Caco-2 (cell line): ENCODE measurements around the gene KCMF1. TPM values are rescaled to one million over a fixed set of nuclear protein-coding genes. Genes with fewer than 3 reads are reported as not detected.

Experiments used
- BruUV-seq: library from RNA; stranded (reverse); fragments of 400-500 nt; replicated peaks from 2 replicates; lab custom pipeline; 2021; lab: Mats Ljungman, UMichigan
- CTCF ChIA-PET: fragments of 300-600 bp; sonication (Branson Sonifier 250); formaldehyde crosslinking; loops from one replicate; lab custom pipeline; 2022; ENCODE audit warnings: antibody characterized with exemption; lab: Charles Lee
- POLR2A ChIA-PET: fragments of 300-600 bp; sonication (Branson Sonifier 250); formaldehyde crosslinking; loops from one replicate; lab custom pipeline; 2022; ENCODE audit warnings: antibody characterized with exemption; lab: Charles Lee
- DNase-seq, 2 experiments: peaks; one replicate each; pipeline versions ENCODE4 v3.0.0 to v3.0.0-alpha.2; 2020 to 2022
- H3K27me3 ChIP-seq: replicated peaks from 2 replicates; pipeline ENCODE4 v1.6.0; 2011; ENCODE audit warnings: low read length; ENCODE audit not compliant: control insufficient read depth, insufficient read depth
- H3K36me3 ChIP-seq: 2 replicates; pipeline ENCODE4 v1.5.1; 2011; ENCODE audit warnings: low read length; ENCODE audit not compliant: control insufficient read depth, insufficient read depth
- H3K4me1 ChIP-seq: fragments of 250-450 bp; sonication (Bioruptor Pico); 2 replicates; pipeline ENCODE4 v1.5.1; 2020; ENCODE audit warnings: mild to moderate bottlenecking
- H3K4me3 ChIP-seq: 2 replicates; pipeline ENCODE4 v1.5.1; 2011; ENCODE audit warnings: low read depth, mild to moderate bottlenecking, control low read depth, low read length
- H3K9me3 ChIP-seq: fragments of 250-450 bp; sonication (Bioruptor Pico); 2 replicates; pipeline ENCODE4 v1.5.1; 2020; ENCODE audit warnings: mild to moderate bottlenecking, moderate library complexity
- H3K27ac Mint-ChIP-seq: one replicate; pipeline ENCODE4 v1.8.0; 2022; ENCODE audit warnings: mixed read lengths; ENCODE audit not compliant: unreplicated experiment
- H3K27me3 Mint-ChIP-seq: one replicate; pipeline ENCODE4 v1.8.0; 2022; ENCODE audit warnings: mixed read lengths; ENCODE audit not compliant: insufficient read depth, unreplicated experiment
- H3K36me3 Mint-ChIP-seq: one replicate; pipeline ENCODE4 v1.8.0; 2022; ENCODE audit warnings: mild to moderate bottlenecking, mixed read lengths; ENCODE audit not compliant: insufficient read depth, unreplicated experiment
- H3K4me1 Mint-ChIP-seq: one replicate; pipeline ENCODE4 v1.8.0; 2022; ENCODE audit warnings: low read depth, mixed read lengths; ENCODE audit not compliant: unreplicated experiment
- H3K4me3 Mint-ChIP-seq: one replicate; pipeline ENCODE4 v1.8.0; 2022; ENCODE audit warnings: mild to moderate bottlenecking, moderate library complexity, mixed read lengths; ENCODE audit not compliant: unreplicated experiment
- H3K9me3 Mint-ChIP-seq: one replicate; pipeline ENCODE4 v1.8.0; 2022; ENCODE audit warnings: mixed read lengths; ENCODE audit not compliant: unreplicated experiment
- CTCF ChIP-seq, 2 experiments: fragments of 200-600 bp in 1 of 2; IDR thresholded peaks; 1 replicate in 1 of 2; 2 replicates in 1 of 2; pipeline versions ENCODE4 v1.5.1 to v1.8.0; 2011 to 2022; ENCODE audit warnings: antibody characterized with exemption in 1 of 2, control low read depth in 1 of 2, inconsistent platforms in 1 of 2, low read depth in 1 of 2, low read length in 1 of 2, mild to moderate bottlenecking in 1 of 2, moderate library complexity in 1 of 2; ENCODE audit not compliant: insufficient read depth in 1 of 2, severe bottlenecking in 1 of 2, unreplicated experiment in 1 of 2
- intact Hi-C: fragments of 100-400 bp; cut with micrococcal nuclease; formaldehyde crosslinking; loops from one replicate; pipeline ENCODE4 v1.10.0; 2022; ENCODE audit not compliant: unreplicated experiment
- total RNA-seq: library from RNA; stranded (reverse); gene quantifications from 2 replicates; pipeline ENCODE4 v1.2.3, GENCODE V29; 2022

KCMF1 gene
- total RNA-seq, 1 experiment from 2014 or later = 81.5 TPM

- Histone ChIP-seq H3K4me1 (no peaks in the 10 kb centered on the region), H3K36me3 (no peaks in the 10 kb centered on the region), H3K9me3 (no peaks in the 10 kb centered on the region), H3K4me3 (no peak overlapping the region), H3K27me3 (no peaks in the 10 kb centered on the region)
- no peaks in the 10 kb centered on the region for H3K4me1 Mint-ChIP-seq
- TF ChIP-seq CTCF (IDR thresholded peaks at IDR 0.05; ENCODE audit: insufficient read depth in 1 of 2, low read depth in 1 of 2, low read length in 1 of 2, severe bottlenecking in 1 of 2, unreplicated experiment in 1 of 2) = no peak
- CTCF ChIA-PET = no interaction called here
- BruUV-seq = no TSS peak
- H3K27me3 Mint-ChIP-seq = no peaks in the 10 kb centered on the region
- POLR2A ChIA-PET = no interaction called here
- H3K4me3 Mint-ChIP-seq = no peak overlapping the region
- peaks cover 11% of the 10 kb centered on the region for H3K36me3 Mint-ChIP-seq
- H3K27ac Mint-ChIP-seq = no peak overlapping the region
- intact Hi-C loops = no loop called here
- DNase-seq = no peak
- H3K9me3 Mint-ChIP-seq = no peaks in the 10 kb centered on the region
These were observed 30.6 kb downstream of the KCMF1 start for GRCh38 chr2:85001595-85001994.

- no peak overlapping the region for H3K4me3 Mint-ChIP-seq
- no peaks in the 10 kb centered on the region for H3K4me1 ChIP-seq
- H3K4me3 ChIP-seq = no peak overlapping the region
- H3K36me3 Mint-ChIP-seq = peaks cover 18% of the 10 kb centered on the region
- no peak for TF ChIP-seq CTCF (IDR thresholded peaks at IDR 0.05; ENCODE audit: insufficient read depth in 1 of 2, low read depth in 1 of 2, low read length in 1 of 2, severe bottlenecking in 1 of 2, unreplicated experiment in 1 of 2)
- intact Hi-C loops = no loop called here
- no peaks in the 10 kb centered on the region for H3K27me3 Mint-ChIP-seq
- no peak overlapping the region for H3K27ac Mint-ChIP-seq
- no peaks in the 10 kb centered on the region for H3K27me3 ChIP-seq
- no peaks in the 10 kb centered on the region for H3K36me3 ChIP-seq
- H3K9me3 ChIP-seq = no peaks in the 10 kb centered on the region
- H3K4me1 Mint-ChIP-seq = no peaks in the 10 kb centered on the region
- CTCF ChIA-PET = no interaction called here
- POLR2A ChIA-PET = interaction anchor here (0.5 kb wide), 1 partner anchor 96 kb away, joined by 6 read pairs; no protein-coding TSS in a partner anchor
- BruUV-seq = no TSS peak
- H3K9me3 Mint-ChIP-seq = peaks cover 7% of the 10 kb centered on the region
- no peak for DNase-seq
These were observed 31.6 kb downstream of the KCMF1 start for GRCh38 chr2:85002534-85002933.

- POLR2A ChIA-PET = no interaction called here
- Mint-ChIP-seq H3K27ac (no peak overlapping the region), H3K4me1 (no peaks in the 10 kb centered on the region), H3K9me3 (peaks cover 8% of the 10 kb centered on the region), H3K4me3 (no peak overlapping the region), H3K27me3 (no peaks in the 10 kb centered on the region), H3K36me3 (peaks cover 32% of the 10 kb centered on the region)
- CTCF ChIA-PET = no interaction called here
- Histone ChIP-seq H3K27me3 (no peaks in the 10 kb centered on the region), H3K9me3 (no peaks in the 10 kb centered on the region), H3K36me3 (no peaks in the 10 kb centered on the region), H3K4me3 (no peak overlapping the region), H3K4me1 (no peaks in the 10 kb centered on the region)
- intact Hi-C loops = no loop called here
- DNase-seq = no peak
- BruUV-seq = no TSS peak
- no peak for TF ChIP-seq CTCF (IDR thresholded peaks at IDR 0.05; ENCODE audit: insufficient read depth in 1 of 2, low read depth in 1 of 2, low read length in 1 of 2, severe bottlenecking in 1 of 2, unreplicated experiment in 1 of 2)
These were observed 37.3 kb downstream of the KCMF1 start for GRCh38 chr2:85008252-85008651.
